GM19023 (cell line): ENCODE results near the gene LAMA5.

ENCODE experiments used
- ATAC-seq: cut with Tn5 transposase; IDR thresholded peaks from one replicate; pipeline ENCODE4 v1.9.1; 2021; ENCODE audit warnings: mild to moderate bottlenecking, moderate library complexity; ENCODE audit not compliant: unreplicated experiment

The LAMA5 gene

GRCh38 chr20:62318400-62319345, 48.4 kb downstream of the LAMA5 start:
- ATAC-seq, result no peak

- no peak for ATAC-seq
Measured at GRCh38 chr20:62317167-62317655, 49.9 kb downstream of the LAMA5 start.

- ATAC-seq, result no peak
Measured at GRCh38 chr20:62316331-62317166, 50.6 kb downstream of the LAMA5 start.

GRCh38 chr20:62315773-62316172, 51.3 kb downstream of the LAMA5 start:
- ATAC-seq, result no peak

GRCh38 chr20:62314711-62315302, 52.3 kb downstream of the LAMA5 start:
- no peak for ATAC-seq

GRCh38 chr20:62314339-62314638, 52.8 kb downstream of the LAMA5 start:
- ATAC-seq, result no peak

- no peak for ATAC-seq
Measured at GRCh38 chr20:62313460-62314338, 53.4 kb downstream of the LAMA5 start.

GRCh38 chr20:62313021-62313420, 54.1 kb downstream of the LAMA5 start:
- ATAC-seq, result no peak

GRCh38 chr20:62312662-62312977, 54.5 kb downstream of the LAMA5 start:
- no peak for ATAC-seq

- no peak for ATAC-seq
Measured at GRCh38 chr20:62311832-62312661, 55.1 kb downstream of the LAMA5 start.

- no peak for ATAC-seq
Measured at GRCh38 chr20:62311150-62311549, 56.0 kb downstream of the LAMA5 start.

- ATAC-seq, result no peak
Measured at GRCh38 chr20:62310757-62311121, 56.4 kb downstream of the LAMA5 start.

- no peak for ATAC-seq
Measured at GRCh38 chr20:62309947-62310756, 57.0 kb downstream of the LAMA5 start.

GRCh38 chr20:62309198-62309944, 57.7 kb downstream of the LAMA5 start:
- ATAC-seq, result no peak

GRCh38 chr20:62308102-62308822, 58.9 kb downstream of the LAMA5 start:
- no peak for ATAC-seq

- ATAC-seq, result no peak
Measured at GRCh38 chr20:62307226-62308101, 59.6 kb downstream of the LAMA5 start.
